ENCODE results near the gene PLEKHA7.
"Not testable (repeated sequence)": the region's sequence is repeated elsewhere in the genome, so short reads cannot be mapped to it uniquely, and the experiment has no call there.

The PLEKHA7 gene

GRCh38 chr11:16881074-16881709 lies 133.0 kb downstream of the PLEKHA7 start:
- DNase-seq (ENCODE audit: low read depth), result no peak

- DNase-seq (ENCODE audit: low read depth), result no peak
These were observed 133.9 kb downstream of the PLEKHA7 start for GRCh38 chr11:16880184-16880801.

- DNase-seq (ENCODE audit: low read depth), result no peak
These were observed 134.5 kb downstream of the PLEKHA7 start for GRCh38 chr11:16879690-16880089.

GRCh38 chr11:16876837-16877236 lies 137.4 kb downstream of the PLEKHA7 start:
- no peak for DNase-seq (ENCODE audit: low read depth)

GRCh38 chr11:16876053-16876752 lies 138.0 kb downstream of the PLEKHA7 start:
- DNase-seq (ENCODE audit: low read depth), result no peak

- no peak for DNase-seq (ENCODE audit: low read depth)
These were observed 139.8 kb downstream of the PLEKHA7 start for GRCh38 chr11:16874275-16874975.

GRCh38 chr11:16873289-16873688 lies 140.9 kb downstream of the PLEKHA7 start:
- no peak for DNase-seq (ENCODE audit: low read depth)

GRCh38 chr11:16871368-16871767 lies 142.8 kb downstream of the PLEKHA7 start:
- no peak for DNase-seq (ENCODE audit: low read depth)

- no peak for DNase-seq (ENCODE audit: low read depth)
These were observed 147.1 kb downstream of the PLEKHA7 start for GRCh38 chr11:16867097-16867496.

GRCh38 chr11:16864428-16864827 lies 149.8 kb downstream of the PLEKHA7 start:
- not testable (repeated sequence) for DNase-seq (ENCODE audit: low read depth)

- no peak for DNase-seq (ENCODE audit: low read depth)
These were observed 150.8 kb downstream of the PLEKHA7 start for GRCh38 chr11:16863389-16863788.

- no peak for DNase-seq (ENCODE audit: low read depth)
These were observed 151.5 kb downstream of the PLEKHA7 start for GRCh38 chr11:16862726-16863125.

- no peak for DNase-seq (ENCODE audit: low read depth)
These were observed 152.4 kb downstream of the PLEKHA7 start for GRCh38 chr11:16861862-16862261.

- DNase-seq (ENCODE audit: low read depth), result no peak
These were observed 153.6 kb downstream of the PLEKHA7 start for GRCh38 chr11:16860617-16861016.

- DNase-seq (ENCODE audit: low read depth), result no peak
These were observed 154.6 kb downstream of the PLEKHA7 start for GRCh38 chr11:16859651-16860050.

GRCh38 chr11:16857186-16857585 lies 157.0 kb downstream of the PLEKHA7 start:
- no peak for DNase-seq (ENCODE audit: low read depth)

GRCh38 chr11:16856022-16856471 lies 158.2 kb downstream of the PLEKHA7 start:
- no peak for DNase-seq (ENCODE audit: low read depth)

GRCh38 chr11:16854979-16855378 lies 159.2 kb downstream of the PLEKHA7 start:
- DNase-seq (ENCODE audit: low read depth), result no peak

GRCh38 chr11:16853859-16854258 lies 160.4 kb downstream of the PLEKHA7 start:
- no peak for DNase-seq (ENCODE audit: low read depth)

- DNase-seq (ENCODE audit: low read depth), result no peak
These were observed 160.9 kb downstream of the PLEKHA7 start for GRCh38 chr11:16853266-16853665.

GRCh38 chr11:16846305-16846704 lies 167.9 kb downstream of the PLEKHA7 start:
- DNase-seq (ENCODE audit: low read depth), result no peak

- DNase-seq (ENCODE audit: low read depth), result no peak
These were observed 169.9 kb downstream of the PLEKHA7 start for GRCh38 chr11:16844268-16844771.
